Fibroblast of skin of left quadriceps (primary cell): ENCODE data around the gene COPS8.

Experiments used
- DNase-seq, 2 experiments: peaks; one replicate each; pipeline ENCODE4 v3.0.0-alpha.2; 2013; ENCODE audit warnings: low read depth in 2 of 2

Gene COPS8

DNA sequence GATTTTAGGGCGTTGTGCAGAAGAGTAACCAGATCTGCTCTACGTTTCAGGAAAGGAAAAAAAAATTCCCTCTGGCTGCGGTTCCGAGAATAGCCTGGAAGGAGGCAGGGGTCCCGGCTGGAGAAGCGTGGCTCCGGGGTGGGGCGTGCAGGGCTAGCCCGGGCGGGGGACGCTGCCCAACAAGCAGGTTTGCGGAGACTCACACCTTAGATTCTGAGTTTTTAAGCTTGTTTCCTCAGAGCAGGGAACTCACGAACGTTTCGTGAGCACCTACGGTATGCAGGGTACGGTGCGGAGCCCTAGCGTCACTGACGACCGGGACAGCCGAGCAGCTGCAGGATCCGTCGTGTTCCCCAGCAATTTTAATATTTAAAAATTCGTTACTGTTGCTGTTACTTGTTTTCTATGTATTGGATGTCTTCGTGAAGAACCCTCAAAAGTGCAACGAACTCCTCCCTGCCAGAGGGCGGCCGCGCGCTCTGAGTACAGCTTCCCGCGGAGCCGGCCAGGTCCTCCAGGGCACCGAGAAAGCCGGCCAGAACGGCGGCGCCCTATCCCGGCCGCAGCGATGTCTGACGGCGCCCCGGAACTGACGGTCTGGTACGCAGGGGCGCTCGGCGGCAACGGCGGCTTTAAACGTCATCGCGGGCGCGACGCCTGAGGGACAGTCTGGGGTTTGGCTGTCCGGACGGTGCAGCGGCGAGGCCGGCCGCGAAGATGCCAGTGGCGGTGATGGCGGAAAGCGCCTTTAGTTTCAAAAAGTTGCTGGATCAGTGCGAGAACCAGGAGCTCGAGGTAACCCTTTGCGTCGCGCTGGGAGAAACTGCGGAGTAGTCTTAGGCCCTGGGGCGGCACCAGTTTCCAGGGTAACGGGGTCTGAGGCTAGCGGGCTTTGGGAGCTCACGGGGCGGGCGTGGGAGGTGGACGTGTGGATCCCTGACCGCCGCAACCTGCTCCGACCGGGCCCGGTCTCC lies at the start of gene COPS8:
COPS8 (plus strand) TSS at position 642 of the 974 bp plus-strand sequence; CDS start at position 718, 76 bp downstream.
- DNase-seq, result peak; percentile 78 to 82

DNA sequence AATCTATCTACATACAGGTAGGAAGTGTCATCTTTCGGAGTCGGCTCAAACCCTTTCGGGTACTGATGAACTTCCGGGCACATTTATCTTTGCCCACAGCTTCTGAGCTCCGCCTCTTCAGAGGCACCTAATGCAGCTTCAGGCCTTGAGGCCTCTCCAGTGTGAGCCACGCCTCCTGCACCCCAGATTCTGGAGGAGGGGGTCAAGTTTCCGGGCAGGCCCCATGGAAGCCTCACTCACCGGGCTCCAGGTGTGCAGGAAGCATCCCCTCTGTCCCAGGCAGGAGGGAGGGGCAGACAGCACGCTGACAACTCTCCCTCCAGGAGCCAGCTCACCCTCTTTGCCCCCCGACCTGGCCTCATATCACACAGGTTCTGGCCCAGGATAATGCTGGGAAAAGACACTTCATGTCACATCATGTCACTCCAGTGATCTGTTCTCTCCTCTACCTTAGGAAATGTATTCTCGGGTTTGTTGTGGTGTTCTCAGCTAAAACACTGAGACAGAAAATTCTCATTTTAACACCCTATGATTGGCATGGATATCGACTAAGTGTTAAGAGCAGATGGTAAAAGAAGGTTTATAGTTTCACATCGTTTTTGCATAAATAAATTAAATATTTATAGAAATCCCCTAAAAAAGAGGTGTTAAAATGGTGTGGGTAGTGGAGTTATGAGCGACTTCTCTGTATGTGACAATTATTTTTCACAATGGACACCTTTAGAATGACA lies 46.2 kb upstream of the COPS8 start:
- no peak for DNase-seq

DNA sequence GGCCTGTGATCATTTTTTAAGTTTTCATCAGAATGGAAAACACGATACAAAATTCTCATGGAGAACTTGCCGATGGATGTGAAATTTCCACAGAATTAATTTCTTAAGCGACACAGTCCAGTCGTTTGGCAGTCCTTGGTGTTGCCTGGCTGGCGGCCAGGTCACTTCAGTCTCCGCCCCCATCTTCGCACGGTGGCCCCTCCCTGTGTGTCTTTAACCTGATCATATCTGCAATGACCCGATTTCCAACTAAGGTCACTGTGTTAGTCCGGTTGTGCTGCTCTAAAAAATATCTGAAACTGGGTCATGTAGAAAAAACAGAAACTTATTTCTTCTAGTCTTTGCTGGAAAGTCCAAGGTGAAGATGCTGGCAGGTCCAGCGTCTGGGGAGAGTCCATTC lies 44.5 kb upstream of the COPS8 start:
- no peak for DNase-seq

DNA sequence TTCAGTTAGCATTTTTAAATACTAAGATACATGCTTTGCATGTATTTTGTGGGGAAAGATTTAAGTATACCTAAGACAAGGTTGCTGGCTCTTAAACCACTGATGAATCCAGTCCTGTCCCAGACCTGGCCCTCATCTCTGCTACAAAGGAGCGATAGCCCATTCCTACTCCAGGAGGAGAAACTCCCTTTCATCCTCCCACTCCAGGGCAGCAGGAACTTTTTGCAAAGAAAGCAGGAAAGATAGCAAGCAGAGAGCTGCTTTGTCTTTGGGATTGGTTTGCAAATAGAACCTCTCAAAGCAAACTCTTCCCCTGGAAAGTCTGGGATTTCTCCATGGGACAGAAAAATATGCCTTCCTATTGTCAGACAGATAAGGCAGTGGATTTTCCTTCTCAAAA lies 43.6 kb upstream of the COPS8 start:
- no peak for DNase-seq

DNA sequence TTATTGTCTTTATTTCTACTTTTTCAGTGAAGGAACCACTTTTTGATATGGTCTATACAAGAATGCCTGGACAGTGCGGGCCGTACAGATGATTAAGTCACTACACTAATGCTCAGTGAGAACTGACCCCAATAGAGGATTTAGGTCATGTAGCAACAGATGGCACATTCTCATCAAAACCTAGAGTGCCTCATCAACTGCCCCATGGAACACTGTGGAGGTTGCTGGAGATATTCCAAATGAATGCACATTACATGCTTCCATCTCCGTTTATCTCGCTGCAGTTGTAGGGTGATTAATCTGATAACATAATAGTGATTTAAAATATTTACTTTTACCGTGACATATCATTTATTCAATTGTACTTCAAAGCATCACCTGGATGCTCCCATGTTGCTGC lies 41.8 kb upstream of the COPS8 start:
- DNase-seq, result no peak

DNA sequence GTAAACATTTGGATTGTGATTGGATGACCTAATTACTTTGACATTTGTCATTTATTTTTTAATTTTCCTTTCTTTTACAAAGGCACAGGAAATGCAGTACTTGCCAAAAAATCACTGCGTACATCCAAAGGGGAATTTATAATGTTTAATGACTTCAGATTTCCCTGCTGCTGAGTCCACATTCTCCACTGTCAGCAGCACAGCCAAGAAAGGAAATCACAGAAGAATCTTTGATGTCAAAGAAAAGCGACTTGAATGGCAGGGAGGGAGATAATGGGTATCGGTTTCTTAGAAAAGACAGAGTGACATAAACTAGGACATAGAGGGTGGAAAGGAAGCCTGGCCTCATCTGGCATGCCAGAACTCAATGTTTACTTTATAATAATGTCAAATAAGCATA lies 41.4 kb upstream of the COPS8 start:
- no peak for DNase-seq

DNA sequence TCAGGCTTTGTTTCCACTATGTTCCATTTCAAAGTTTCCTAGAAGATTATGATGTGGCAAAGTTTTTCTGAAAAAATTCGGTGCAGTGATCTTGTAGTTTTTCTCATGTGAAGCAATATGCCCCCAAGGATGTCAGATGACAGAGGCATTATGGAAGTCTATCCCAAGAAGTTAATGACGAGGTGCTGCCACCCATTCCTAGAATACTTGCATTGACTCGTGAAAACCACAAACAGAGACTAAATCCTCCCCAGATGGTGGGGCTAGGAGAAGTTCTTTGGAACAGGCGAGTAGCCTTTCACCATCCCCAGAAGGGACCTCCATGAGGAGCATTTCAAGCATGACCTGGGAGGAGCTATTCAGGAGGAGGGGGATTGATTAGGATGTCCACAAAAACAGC lies 40.2 kb upstream of the COPS8 start:
- DNase-seq, result peak; percentile 76 to 78

DNA sequence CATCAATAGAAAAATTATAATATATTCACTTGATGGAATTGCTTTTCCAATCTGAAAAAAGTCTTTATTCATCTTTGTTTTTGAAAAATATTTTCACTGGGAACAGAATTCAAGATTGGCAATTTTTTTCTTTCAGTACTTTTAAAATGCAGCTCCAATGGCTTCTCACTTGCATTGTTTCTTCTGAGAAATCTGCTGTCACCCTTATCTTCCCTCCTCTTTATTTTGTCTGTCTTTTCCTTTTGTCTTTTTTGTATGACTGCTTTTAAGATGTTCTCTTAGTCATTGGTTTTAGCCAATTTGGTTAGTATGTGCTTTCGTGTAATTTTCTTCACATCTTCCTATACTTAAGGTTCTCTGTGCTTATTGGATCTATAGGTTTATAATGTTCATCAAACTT lies 37.1 kb upstream of the COPS8 start:
- no peak for DNase-seq

DNA sequence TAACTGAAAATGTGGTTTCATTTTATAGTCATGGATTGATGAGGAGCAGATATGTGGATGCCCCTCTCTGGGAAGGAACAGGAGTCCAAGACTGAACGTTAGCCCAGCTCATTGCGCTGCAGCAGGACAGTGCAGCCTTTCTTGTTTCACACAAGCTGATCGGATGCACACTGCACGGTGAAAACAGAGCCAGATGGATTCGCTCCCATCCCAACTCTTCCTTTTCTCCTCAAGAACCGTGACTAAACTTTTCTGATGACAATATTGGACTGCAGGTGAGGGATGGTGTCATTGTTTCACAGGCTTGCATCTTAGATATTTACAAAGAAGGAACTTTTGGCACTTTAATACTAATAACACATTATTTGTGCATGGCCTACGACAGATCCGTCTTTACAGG lies 33.8 kb upstream of the COPS8 start:
- DNase-seq, result no peak

DNA sequence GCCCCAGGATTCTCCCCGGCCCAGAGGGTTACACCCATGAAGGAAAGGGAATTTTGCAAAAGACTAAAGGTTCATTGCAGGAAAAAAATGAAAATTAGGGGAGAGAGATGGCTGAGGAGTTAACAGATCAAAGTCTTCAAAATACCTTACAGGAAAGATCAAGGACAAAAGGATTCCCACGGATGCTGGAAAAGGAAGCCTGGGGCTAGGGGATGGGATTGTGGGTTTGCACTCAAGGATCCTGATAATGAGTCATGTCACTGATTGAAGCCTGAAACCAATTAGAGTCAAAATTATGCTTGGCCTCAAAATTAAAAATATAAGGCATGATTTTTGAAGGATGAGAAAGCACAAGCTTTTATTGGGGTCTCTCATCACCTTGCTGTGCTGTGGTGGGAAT lies 32.6 kb upstream of the COPS8 start:
- peak in 1 of 2 experiments; percentile 14 for DNase-seq

DNA sequence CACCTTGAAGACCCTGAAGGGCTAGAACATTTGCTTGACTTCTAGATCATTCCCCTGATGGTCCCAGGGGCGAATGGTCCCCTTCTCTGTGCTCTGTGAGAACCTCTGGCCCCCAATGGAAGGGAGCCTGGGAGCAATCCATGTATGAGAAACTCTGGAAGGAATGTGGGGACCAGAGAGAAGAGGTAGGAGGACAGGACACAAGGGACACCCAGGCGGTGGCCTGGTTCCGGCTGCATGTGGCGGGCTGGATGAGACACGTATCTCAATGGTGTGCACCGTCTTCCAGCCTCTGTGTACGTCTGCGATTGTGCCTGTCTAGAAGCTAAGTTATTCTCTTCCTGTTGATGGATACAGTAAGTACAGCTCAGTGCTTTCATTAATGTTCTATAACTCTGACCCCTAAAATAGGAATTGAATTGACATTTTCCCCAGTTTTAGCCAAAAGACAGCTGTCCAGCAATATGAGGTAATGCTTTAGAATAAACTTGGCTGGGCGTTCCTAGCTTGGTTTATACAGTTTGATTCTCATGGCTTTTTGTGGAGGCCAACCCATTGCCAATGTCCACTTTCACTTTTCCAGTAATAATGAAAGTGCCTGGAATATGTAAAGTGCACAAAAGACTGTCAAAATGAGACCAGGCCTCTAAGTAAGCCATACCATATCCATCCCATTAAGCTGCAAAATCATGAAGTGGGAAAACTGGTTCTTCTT lies 30.1 kb upstream of the COPS8 start:
- DNase-seq, result no peak

DNA sequence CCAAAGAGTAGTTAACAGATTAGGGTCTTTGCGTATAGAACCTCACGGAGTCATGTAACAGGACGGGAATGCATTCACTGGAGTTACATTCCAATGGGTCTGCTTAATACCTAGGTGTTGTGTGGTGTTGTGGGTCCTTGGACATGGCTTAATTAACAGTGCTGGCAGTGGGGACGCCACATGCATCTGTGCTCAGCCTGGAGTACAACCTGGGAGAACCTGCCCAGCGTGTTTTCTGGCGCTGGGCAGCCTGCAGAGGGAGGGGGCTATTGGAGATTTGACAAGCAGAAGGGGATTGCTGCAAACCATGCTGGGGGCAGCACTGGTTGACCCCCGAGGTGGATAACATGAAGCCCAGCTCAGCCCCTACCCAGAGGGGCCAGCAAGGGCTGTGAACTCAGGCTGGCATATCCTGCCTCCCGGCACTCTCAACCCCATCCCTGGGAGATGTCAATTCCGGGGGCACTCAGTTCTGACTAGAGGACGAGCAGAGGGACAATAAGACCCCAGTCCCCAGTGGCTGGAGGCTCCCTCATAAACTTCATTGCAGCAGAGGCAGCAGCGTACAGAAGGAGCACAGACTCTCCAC lies 29.3 kb upstream of the COPS8 start:
- no peak for DNase-seq

DNA sequence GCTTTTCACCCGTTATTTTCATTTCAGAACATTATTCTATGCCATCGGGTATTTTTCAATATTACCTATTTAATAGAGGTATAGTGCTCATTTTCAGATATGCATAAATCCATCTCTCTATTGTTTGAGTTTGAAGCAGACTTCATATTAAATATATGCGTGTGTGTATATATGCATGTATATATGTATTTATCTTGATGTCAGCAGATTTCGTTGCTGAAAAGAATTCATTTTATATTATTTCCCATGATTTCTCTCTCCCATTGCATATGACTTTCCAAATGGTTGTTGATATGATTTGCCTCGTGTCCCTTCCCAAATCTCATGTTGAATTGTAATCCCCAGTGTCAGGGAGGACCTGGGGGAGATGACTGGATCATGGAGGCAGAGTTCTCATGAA lies 28.6 kb upstream of the COPS8 start:
- no peak for DNase-seq

DNA sequence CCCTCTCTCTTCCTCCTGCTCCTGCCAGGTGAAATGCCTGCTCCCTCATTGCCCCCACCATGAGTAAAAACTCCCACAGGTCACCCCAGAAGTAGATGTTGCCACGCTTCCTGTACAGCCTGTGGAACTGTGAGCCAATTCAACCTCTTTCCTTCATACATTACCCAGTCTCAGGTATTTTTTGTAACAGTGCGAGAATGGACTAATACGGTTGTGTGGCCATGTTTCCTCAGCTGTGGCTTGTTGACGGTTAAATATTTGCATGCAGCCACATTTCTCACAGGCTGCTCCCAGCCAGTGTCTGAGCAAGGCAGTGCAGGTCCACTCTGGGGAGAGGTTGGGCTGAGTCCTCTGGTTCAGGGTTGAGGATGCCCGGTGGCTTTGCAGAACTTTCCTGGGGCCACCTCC lies 27.8 kb upstream of the COPS8 start:
- DNase-seq, result no peak

DNA sequence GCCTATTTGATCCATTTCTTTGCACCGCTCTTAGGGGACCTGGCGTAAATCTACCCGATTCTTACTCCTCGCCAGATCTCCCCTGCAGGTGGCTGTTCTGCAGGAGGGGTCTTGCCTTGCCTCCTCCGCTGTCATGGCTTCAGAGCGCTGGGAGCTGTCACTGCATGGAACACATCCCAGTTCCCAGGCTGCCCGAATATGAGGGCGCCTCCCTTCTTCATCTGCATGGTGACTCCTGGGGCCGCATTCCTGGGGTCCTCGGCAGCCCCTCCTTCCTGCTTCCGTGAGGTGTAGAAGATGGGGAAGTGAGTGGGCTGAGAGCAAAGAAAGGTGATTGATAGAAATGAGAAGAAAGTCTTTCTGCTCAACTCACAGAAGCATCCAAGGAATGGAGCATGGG lies 27.3 kb upstream of the COPS8 start:
- DNase-seq, result no peak

DNA sequence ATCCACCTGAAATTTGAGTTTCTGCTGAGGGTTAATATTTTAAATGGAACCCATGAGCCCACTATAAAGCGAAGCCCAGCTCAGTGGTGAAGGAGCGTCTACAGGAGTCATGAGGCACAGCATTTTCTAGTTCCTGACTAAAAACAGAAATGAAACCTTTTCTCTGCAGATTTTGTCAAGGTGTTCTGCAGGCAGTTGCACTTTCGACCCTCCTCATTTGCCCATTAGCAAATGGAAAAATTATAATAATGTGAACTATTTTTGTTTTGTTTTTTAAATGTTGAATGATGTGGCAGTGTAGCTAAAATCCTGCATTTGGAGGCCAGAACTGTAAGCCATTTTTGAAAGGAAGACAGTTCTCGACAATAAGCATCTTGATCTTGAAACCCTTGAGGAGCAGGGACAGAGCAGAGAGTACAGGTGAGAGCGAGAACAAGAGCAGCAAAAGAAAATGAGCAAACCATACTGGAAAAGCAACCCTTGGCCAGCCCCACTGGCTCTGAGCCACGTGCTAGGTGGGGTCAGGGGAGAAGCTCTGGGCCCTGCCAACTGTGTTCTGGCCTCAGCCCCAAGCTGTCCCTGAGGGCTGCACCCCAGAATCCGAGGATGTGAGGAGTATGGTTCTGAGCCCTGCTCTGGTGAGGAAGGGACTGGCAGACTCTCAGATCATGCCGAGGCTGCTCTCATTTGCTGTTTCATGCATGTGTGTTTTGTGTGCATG lies 26.4 kb upstream of the COPS8 start:
- no peak for DNase-seq

DNA sequence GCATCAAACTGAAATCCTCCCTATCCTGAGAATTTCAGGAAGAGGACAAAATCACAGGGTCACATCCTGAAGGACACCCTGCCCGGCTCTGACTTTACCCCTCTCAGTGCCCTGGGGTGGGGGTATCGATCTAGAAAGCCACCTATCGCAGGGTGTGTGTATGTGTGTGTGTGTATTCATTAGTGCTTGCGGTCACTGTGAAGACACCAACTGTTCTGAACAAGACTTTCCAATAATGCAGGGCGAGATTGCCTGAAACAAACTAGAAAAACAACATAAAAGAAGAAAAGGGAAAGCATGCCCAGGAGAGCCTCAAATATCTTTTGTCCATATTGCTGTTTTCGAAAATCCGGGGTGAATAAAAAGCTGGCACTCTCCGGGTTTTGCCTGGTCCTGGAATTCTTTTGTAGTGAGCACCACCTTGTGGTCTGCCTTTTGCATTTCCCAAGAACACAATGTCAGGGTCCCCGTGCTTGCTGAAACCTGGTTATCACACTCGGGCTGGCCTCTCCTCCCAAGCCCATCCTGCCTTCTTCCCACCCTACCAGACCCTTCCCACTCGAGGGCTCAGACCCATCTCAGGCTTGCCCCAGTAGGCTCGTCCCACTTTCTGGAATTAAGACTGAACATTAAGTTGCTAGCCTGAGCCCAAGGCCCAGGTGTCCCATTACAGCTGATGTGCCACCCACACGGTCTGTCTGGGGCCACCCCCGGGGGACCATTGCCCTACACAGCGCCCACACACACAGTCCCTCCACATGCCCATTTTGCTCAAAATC lies 25.0 kb upstream of the COPS8 start:
- DNase-seq, result peak; percentile 54 to 60

DNA sequence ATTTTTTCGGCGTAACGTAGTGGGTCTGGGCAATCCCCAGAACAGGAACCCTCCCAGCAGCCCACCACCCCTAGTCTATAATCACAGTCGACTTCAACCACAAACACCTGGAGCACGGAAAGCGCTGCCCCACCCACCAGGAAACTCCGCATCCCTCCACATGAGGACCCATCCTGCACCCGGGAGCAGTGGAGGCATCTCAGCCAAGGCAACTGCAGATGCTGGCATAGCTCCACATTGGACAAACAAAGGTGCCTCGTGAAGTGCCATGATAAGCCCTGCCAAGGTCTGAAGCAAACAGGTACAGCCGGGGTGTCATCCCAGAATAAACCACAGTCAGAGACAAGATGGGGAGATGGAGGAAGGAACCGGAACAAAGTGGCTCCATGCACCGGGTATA lies 24.3 kb upstream of the COPS8 start:
- no peak for DNase-seq

DNA sequence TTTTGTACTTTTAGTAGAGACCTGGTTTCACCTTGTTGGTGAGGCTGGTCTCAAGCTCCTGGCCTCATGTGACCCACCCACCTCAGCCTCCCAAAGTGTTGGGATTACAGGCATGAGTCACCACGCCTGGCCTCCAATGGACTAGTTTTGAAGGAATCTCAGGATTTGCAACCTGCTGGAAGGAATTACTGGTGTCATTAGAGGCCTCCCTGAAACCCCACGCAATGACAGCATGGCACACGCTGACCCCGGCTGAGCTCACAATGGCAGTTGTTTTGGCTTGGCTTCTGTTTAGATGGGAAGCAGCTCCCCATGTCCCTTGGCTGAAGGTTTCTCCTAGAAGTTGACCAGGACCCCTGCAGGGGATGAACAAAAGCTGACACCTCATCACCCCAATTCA lies 23.1 kb upstream of the COPS8 start:
- DNase-seq, result no peak
